ENCODE data around the gene GGTA1. TPM values are rescaled to one million over a fixed set of nuclear protein-coding genes. Genes with fewer than 3 reads are reported as not detected.
A peak's percentile ranks its signal among the peaks of the same experiment; 100 is the strongest.

GGTA1 gene
- total and polyA plus RNA-seq, 2 of the 8 experiments (the other 6 are each of a cell fraction or from before 2014, with no cell fraction given) = not detected

- POLR2A ChIA-PET (ENCODE audit: partially characterized antibody) = no interaction called here
- CTCF ChIA-PET (ENCODE audit: partially characterized antibody) = interaction anchor here (0.6 to 5.5 kb wide), 35 partner anchors 9 to 492 kb away, joined by 3 to 38 read pairs (median 4); no protein-coding TSS in a partner anchor
These were observed 1.5 kb downstream of the GGTA1 start for GRCh38 chr9:121498150-121498486.

More at GRCh38 chr9:121498150-121498486, 1.5 kb downstream of the GGTA1 start:
- Histone ChIP-seq H2BK5ac (ENCODE audit: low read depth, low read length) (no peak overlapping the region), H3K79me2 (ENCODE audit: control insufficient read depth in 1 of 2, insufficient read depth in 2 of 2, low read length in 2 of 2) (no peaks in the 10 kb centered on the region), H2BK20ac (ENCODE audit: low read length) (no peak overlapping the region), H3K23me2 (ENCODE audit: low read depth, low read length) (peaks cover 15% of the 10 kb centered on the region; the same call in 1 of the 2 replicates), H2BK12ac (ENCODE audit: low read depth, low read length) (no peak overlapping the region), H4K8ac (ENCODE audit: extremely low read depth, insufficient read depth, low read length) (no peak overlapping the region), H3K4me3 (ENCODE audit: extremely low read depth in 1 of 4, insufficient read depth in 2 of 4, low read depth in 3 of 4, low read length in 4 of 4) (peak overlapping the region in 2 of 4 experiments; percentile 53 to 64; a peak in 4 of 8 replicates), H3K4ac (replicated peaks; ENCODE audit: insufficient read length, low read depth, low read length) (no peak overlapping the region), H2BK15ac (ENCODE audit: low read length) (no peak overlapping the region), H3K18ac (ENCODE audit: extremely low read depth, low read length) (no peak overlapping the region), H2BK120ac (replicated peaks; ENCODE audit: low read depth, low read length) (no peak overlapping the region), H3K79me1 (ENCODE audit: low read depth, low read length) (no peaks in the 10 kb centered on the region), H4K5ac (ENCODE audit: insufficient read length, low read depth, low read length) (no peak overlapping the region), H3K4me2 (ENCODE audit: insufficient read depth in 1 of 2, low read depth in 2 of 2, low read length in 2 of 2) (peak overlapping the region; percentile 74 to 99), H3K14ac (ENCODE audit: insufficient read length) (no peak overlapping the region), H3K36me3 (ENCODE audit: control insufficient read depth in 2 of 4, insufficient read depth in 4 of 4, low read length in 3 of 4) (no peaks in the 10 kb centered on the region), H3K56ac (replicated peaks; ENCODE audit: insufficient read length, low read depth, low read length) (no peak overlapping the region), H3K9me3 (ENCODE audit: insufficient read depth in 2 of 2, low read depth in 1 of 2, low read length in 1 of 2) (no peaks in the 10 kb centered on the region; a peak in 1 of 4 replicates), H3K27ac (ENCODE audit: low read depth, low read length) (no peak overlapping the region), H2AK5ac (ENCODE audit: low read depth, low read length) (no peak overlapping the region), H3K9ac (replicated peaks in 1 of 4; ENCODE audit: extremely low read depth in 1 of 4, low read depth in 3 of 4, low read length in 3 of 4) (no peak overlapping the region), H2AFZ (ENCODE audit: low read length) (no peak overlapping the region), H4K91ac (replicated peaks; ENCODE audit: insufficient read length, low read length) (no peak overlapping the region), H4K20me1 (replicated peaks in 1 of 2; ENCODE audit: control insufficient read depth in 1 of 2, insufficient read depth in 2 of 2, low read length in 2 of 2) (peaks cover 0 to 3% of the 10 kb centered on the region in 2 experiments), H3K27me3 (replicated peaks in 1 of 4; ENCODE audit: control insufficient read depth in 3 of 4, extremely low read depth in 1 of 4, insufficient read depth in 3 of 4, low read length in 3 of 4) (peaks cover 20 to 45% (median 36%) of the 10 kb centered on the region in 4 experiments), H3K4me1 (replicated peaks in 1 of 4; ENCODE audit: control insufficient read depth in 3 of 4, insufficient read depth in 4 of 4, low read length in 3 of 4) (peaks cover 0 to 20% (median 4%) of the 10 kb centered on the region in 4 experiments; a peak in 6 of 7 replicates), H3K23ac (ENCODE audit: insufficient read length) (no peak overlapping the region)
- WGBS, 2 experiments (ENCODE audit: extremely low coverage in 1 of 2, insufficient coverage in 1 of 2, insufficient read length in 1 of 2, insufficient replicate concordance in 2 of 2, low coverage in 1 of 2, low lambda C conversion rate in 2 of 2, missing lambda C conversion rate in 1 of 2) = 19% methylated on average over 4 of the region's 4 CpGs; no CpG with 5 or more reads in 1 of the 2 experiments
- peak; percentile 90 for FAIRE-seq
- no peak for DNase-seq (ENCODE audit: low read depth in 1 of 2, low spot score in 2 of 2)
- TF ChIP-seq BRCA1 (IDR thresholded peaks at IDR 0.05; ENCODE audit: low read depth, low read length) (no peak), CREB1 (IDR thresholded peaks at IDR 0.05) (no peak), HDAC6 (IDR thresholded peaks at IDR 0.05; ENCODE audit: low read depth, low read length) (no peak), TBP (IDR thresholded peaks at IDR 0.05; ENCODE audit: low read depth, low read length) (no peak), JUN (IDR thresholded peaks at IDR 0.05; ENCODE audit: low read depth, low read length) (no peak), NANOG (IDR thresholded peaks at IDR 0.05; ENCODE audit: insufficient read depth, low read depth, low read length, poor library complexity, severe bottlenecking) (no peak), RAD21 (IDR thresholded peaks at IDR 0.05 in 1 of 2, conservative IDR thresholded peaks at IDR 0.05 in 1 of 2; ENCODE audit: low read depth in 2 of 2, low read length in 2 of 2) (peak; percentile 32 to 57), NRF1 (IDR thresholded peaks at IDR 0.05; ENCODE audit: low read depth, low read length) (no peak)
- TF ChIP-seq, protein P1, sequence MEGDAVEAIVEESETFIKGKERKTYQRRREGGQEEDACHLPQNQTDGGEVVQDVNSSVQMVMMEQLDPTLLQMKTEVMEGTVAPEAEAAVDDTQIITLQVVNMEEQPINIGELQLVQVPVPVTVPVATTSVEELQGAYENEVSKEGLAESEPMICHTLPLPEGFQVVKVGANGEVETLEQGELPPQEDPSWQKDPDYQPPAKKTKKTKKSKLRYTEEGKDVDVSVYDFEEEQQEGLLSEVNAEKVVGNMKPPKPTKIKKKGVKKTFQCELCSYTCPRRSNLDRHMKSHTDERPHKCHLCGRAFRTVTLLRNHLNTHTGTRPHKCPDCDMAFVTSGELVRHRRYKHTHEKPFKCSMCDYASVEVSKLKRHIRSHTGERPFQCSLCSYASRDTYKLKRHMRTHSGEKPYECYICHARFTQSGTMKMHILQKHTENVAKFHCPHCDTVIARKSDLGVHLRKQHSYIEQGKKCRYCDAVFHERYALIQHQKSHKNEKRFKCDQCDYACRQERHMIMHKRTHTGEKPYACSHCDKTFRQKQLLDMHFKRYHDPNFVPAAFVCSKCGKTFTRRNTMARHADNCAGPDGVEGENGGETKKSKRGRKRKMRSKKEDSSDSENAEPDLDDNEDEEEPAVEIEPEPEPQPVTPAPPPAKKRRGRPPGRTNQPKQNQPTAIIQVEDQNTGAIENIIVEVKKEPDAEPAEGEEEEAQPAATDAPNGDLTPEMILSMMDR (IDR thresholded peaks at IDR 0.05; ENCODE audit: control extremely low read depth in 1 of 3, insufficient read depth in 1 of 3, low read depth in 1 of 3, low read length in 3 of 3) = peak in 2 of 3 experiments; percentile 64 to 81; a peak in 3 of 4 replicates

Data from H1 (cell line).